ENCODE results near the gene SCN8A.
"Not testable (repeated sequence)": the region's sequence is repeated elsewhere in the genome, so short reads cannot be mapped to it uniquely, and the experiment has no call there.

Gene SCN8A

DNA sequence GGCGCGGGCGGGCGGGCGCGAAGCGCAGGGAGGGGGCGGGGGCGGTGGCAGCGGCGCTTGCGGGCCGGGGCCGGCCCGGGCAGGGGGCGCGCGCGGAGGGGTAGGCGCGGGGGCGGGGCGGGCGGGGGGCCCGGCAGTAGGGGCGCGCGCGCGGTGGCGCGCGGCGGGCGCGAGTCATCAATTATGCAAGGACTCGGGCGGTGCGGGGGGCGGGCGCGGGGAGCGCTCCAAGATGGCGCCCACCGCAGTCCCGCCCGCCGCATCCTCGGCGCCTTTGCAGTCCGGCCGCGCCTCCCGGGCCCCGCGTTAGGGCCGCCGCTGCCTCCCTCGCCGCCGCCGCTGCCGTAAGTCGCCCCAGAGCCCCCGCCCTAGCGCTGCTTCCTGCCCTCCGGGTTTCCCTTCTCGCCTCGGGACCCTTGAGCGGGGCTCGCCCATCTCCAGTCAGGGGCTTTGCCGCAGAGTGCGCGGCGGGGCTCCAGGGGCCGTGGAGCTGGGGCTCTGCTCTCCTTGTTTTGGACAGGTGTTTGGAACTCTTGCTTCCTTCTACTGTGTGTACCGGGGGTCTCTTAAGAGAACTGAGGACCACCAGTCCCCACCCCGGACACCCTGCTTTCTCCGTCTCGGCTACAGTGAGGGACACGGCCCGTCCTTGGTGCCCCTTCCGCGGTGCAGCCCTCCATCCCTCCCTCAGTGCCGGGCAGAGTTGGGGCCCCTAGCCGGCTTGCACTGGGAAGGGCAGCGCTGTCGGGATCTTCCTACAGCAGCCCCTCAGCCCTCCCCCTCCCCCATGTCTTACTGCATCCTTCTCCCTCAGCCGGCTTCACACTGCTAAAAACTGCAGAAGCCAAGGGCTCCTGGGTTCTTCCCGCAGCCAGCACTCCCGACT lies at the start of gene SCN8A:
SCN8A (plus strand) TSS at position 218 of the 886 bp plus-strand sequence. CDS start 71,585 bp downstream, outside the sequence.
- DNase-seq: peak; percentile 66

DNA sequence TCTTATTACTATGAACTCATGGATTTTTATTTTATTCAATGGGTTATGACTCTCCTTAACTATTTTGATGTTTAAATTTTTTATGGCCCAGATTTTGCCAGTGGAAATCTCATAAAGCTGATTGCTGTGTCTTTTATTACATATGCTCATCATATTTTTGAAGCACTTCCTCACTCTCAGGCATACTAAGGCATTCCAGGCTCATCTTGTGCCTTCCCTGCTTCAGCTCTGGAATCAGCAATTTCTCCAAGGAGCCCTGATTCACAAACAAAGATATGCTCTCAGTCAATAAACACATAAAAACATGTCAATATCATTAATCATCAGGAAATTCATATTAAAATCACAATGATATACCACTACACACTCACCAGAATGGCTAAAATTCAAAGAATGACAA lies 44.9 kb upstream of the SCN8A start:
- no peak for DNase-seq

GRCh38 chr12:51547606-51548005 lies 43.4 kb upstream of the SCN8A start:
- DNase-seq: no peak

- DNase-seq: no peak
Observed at GRCh38 chr12:51548241-51548640, 42.8 kb upstream of the SCN8A start.

DNA sequence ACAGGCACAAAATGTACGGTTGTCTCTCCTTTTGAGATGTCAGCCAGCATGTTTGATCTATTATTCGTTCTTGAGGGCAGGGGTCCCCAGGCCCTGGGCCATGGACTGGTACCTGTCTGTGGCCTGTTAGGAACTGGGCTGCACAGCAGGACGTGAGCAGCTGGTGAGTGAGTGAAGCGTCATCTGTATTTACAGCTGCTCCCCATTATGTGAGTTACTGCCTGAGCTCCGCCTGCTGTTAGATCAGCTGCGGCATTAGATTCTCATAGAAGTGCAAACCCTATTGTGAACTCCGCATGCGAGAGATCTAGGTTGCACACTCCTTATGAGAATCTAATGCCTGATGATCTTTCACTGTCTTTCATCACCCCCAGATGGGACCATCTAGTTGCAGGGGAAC lies 41.4 kb upstream of the SCN8A start:
- DNase-seq: no peak

DNA sequence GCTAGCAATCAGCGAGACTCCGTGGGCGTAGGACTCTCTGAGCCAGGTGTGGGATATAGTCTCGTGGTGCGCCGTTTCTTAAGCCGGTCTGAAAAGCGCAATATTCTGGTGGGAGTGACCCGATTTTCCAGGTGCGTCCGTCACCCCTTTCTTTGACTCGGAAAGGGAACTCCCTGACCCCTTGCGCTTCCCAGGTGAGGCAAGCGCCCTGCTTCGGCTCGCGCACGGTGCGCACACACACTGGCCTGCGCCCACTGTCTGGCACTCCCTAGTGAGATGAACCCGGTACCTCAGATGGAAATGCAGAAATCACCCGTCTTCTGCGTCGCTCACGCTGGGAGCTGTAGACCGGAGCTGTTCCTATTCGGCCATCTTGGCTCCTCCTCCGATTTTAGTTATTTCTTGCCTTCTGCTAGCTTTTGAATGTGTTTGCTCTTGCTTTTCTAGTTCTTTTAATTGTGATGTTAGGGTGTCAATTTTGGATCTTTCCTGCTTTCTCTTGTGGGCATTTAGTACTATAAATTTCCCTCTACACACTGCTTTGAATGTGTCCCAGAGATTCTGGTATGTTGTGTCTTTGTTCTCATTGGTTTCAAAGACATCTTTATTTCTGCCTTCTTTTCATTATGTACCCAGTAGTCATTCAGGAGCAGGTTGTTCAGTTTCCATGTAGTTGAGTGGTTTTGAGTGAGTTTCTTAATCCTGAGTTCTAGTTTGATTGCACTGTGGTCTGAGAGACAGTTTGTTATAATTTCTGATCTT lies 22.6 kb upstream of the SCN8A start:
- not testable (repeated sequence) for DNase-seq

GRCh38 chr12:51579321-51579850 lies 11.6 kb upstream of the SCN8A start:
- DNase-seq: no peak

DNA sequence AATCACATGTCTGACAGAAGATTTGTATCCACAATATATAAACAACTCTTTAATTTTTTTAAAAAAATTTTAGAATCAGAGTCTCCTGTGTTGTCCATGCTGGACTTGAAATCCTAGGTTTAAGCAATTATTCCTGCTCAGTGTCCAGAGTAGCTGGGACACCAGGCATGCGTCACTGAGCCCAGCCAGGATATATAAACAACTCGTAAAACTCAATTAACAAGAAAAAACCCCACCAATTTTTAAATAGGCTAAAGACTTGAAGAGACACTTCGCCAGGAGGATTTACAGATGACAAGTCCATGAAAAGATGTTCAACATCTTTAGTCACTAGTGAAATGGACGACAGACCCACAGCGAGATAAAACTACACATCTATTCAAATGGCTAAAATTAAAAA lies 2.0 kb upstream of the SCN8A start:
- DNase-seq: no peak

- DNase-seq: no peak
Observed at GRCh38 chr12:51589557-51590176, 1.4 kb upstream of the SCN8A start.

DNA sequence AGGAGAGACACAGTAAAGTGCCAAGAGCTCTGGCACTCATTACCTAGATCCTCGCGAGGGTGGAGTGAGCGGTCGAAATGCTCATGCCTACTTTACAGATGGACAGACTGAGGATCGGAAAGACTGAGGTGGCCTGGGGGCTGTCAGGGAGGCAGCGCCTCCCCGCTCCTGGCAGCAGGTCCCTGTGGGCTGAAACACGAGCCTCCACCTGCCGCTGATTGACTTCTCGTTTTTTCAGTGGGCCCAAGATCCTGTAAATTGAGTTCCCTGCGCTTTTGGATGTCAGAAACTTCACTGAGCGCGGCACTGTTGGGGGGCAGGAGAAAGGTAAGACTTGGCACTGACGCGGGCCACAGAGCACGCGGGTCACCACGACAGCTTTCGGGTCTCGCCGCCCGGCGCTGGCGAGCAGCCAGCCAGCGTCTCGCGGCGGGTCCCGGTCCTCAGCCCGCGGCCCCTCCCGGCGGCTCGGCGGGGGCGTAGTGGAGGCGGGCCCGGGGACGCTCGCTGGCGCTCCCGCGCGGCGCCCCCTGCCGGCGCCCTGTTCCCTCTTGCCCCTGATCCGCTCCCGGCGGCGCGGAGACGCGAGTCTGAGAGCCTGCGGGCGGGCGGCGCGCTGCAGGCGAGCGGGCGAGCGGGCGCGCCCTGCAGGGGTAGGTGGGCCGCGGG lies 552 bp upstream of the SCN8A start:
- DNase-seq: peak; percentile 70

DNA sequence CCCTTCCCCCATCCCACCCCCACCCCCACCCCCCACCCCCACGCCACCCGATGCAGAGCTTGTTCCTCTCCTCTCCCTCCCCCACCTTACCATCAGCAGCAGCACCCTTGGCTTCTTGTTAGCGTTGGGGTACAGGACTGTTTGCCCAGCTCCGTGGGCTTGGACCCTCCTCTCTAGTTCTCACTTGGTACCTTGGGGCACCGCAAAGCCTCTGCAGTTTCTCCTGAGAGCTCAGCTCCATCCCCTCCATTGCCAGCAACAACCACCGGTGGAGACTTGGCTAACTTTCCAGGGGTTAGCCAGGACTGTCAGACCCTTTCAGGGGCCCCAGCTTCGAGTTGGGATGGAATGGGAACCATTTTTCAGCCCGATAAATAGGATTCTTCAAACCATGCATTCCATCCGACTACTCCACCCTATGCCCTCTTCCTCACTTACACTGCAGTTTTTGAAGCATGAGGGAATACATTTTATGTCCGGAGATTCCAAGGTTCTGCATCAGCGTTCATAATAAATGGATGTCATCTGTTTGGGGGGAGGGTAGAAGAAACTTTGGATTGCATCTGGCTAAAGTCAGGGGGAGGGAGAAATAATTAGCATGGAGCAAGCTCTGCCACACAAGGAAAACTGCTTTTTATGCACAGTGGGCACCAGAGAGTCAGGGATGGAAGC lies 1.1 kb downstream of the SCN8A start:
- no peak for DNase-seq

DNA sequence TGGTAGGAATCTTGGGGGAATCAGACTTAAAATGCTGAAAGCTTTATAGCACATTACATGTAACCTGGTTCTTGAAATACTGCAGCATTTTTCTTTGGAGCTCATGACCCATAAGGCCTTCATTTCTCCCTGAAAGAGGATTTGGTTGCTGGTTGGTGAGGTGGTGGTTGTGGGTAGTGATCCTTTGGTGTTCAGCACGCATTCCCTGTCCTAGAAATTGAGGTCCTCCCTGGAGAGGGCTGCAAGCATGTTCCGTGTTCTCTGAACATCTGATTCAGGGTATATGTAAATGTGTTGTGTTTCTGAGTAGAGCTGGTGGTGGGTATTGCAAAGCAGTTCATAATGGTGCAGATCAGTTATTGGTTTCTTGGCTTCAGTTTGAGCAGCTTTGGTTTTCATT lies 2.0 kb downstream of the SCN8A start:
- no peak for DNase-seq

DNA sequence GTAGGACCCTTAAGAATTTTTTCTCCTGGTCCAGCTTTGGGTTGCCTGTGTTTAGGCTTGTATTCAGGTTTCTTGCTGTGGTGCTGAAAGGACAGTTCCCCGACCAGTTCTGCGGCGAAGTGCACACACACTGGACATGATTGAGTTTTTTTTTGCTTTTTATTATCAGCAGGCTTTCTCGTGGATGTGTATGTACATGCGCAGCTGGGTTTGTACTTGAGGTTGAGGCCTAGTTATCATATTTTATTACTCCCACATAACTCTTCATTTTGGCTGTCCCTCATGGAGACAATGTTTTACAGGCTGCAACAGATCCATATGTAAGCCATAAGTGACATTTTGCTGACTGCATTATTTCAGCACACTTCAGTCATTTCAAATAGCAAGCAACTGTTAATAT lies 2.5 kb downstream of the SCN8A start:
- peak; percentile 58 for DNase-seq

GRCh38 chr12:51598156-51598555 lies 7.1 kb downstream of the SCN8A start:
- no peak for DNase-seq

GRCh38 chr12:51600721-51601120 lies 9.7 kb downstream of the SCN8A start:
- DNase-seq: no peak

DNA sequence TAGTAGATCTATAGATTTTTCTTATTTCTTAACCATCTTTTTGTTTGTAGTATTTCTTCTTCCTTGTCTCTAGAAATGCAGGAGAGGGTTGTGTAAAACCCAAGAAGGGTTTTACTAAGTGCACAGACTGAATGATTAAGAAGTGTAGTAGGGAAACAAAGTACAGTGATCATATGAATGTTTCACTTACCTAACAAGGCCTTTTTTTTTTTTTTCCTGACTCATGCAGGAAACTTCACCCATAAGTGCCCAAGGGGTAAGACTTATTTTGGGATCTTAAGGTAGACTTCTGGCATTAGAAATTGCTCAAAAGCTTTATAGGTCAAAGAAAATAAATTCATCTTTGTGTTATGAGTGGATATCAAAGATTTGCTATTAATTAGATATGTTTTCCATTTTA lies 10.2 kb downstream of the SCN8A start:
- DNase-seq: no peak

DNA sequence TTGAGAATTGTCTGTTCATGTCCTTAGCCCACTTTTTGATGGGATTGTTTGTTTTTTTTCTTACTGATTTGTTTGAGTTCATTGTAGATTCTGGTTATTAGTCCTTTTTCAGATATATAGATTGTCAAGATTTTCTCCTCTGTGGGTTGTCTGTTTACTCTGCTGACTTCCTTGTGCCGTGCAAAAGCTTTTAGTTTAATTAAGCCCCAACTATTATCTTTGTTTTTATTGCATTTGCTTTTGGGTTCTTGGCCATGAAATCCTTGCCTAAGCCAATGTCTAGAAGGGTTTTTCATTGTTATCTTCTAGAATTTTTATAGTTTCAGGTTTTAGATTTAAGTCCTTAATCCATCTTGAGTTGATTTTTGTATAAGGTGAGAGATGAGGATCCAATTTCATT lies 14.9 kb downstream of the SCN8A start:
- not testable (repeated sequence) for DNase-seq

GRCh38 chr12:51607197-51607596 lies 16.2 kb downstream of the SCN8A start:
- DNase-seq: not testable (repeated sequence)

GRCh38 chr12:51620448-51620847 lies 29.4 kb downstream of the SCN8A start:
- no peak for DNase-seq

GRCh38 chr12:51621156-51621922 lies 30.3 kb downstream of the SCN8A start:
- no peak for DNase-seq

DNA sequence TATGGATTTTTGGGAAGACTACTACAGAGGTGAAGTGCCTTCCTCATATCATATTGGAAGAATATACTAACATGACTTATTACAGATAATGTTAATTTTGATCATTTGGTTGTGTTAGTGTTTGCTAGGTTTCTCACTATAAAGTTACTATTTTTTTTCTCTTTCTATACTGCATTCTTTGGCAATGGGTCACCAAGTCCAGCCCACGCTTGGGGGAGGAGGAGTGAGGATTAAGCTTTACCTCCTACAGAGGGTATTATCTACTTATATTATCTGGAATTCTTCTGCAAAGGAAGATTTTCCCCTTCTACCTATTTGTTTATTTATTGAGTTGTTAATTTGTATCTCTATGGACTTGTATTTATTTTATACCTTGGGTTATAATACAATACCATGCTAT lies 31.5 kb downstream of the SCN8A start:
- no peak for DNase-seq
